ENCODE measurements around the gene SMTN. TPM values are rescaled to one million over a fixed set of nuclear protein-coding genes. Genes with fewer than 3 reads are reported as not detected.
A peak's percentile ranks its signal among the peaks of the same experiment; 100 is the strongest.

Gene SMTN
- total RNA-seq, 4 donors from 2014 or later: 173 to 294 (median 253) TPM

DNA sequence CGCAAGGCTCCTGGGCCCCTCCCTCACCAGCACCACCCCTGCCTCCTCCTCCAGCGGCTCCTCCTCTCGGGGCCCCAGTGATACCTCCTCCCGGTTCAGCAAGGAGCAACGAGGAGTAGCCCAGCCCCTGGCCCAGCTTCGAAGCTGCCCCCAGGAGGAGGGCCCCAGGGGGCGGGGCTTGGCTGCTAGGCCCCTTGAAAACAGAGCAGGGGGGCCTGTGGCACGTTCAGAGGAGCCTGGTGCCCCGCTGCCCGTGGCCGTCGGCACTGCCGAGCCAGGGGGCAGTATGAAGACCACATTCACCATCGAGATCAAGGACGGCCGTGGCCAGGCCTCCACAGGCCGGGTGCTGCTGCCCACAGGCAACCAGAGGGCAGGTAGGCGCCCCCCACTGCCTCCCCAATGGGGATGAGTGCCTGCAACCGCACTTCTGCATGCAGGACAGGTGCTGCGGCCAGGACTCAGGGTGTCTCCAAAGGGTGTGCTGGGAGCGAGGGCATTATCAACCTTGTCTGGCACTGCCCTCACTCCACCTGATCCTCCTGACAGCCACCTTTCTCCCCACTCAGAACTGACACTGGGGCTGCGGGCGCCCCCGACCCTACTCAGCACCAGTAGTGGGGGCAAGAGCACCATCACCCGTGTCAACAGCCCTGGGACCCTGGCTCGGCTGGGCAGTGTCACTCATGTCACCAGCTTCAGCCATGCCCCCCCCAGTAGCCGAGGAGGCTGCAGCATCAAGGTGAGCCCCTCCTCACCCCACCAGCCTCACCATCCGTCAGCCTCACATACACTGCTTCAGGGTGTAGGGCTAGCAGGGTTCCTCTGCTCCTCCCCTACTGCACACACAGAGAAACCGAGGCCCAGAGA lies 10.2 kb downstream of the SMTN start:
- Histone ChIP-seq H3K27ac (peak overlapping the region; percentile 61 to 99 (median 82)), H3K4me1 (peaks cover 0 to 51% (median 44%) of the 10 kb centered on the region in 4 donors), H3K27me3 (no peaks in the 10 kb centered on the region), H3K4me3 (peak overlapping the region in 1 of 4 donors; percentile 42), H3K9me3 (no peaks in the 10 kb centered on the region), H3K36me3 (peaks cover 4 to 88% (median 9%) of the 10 kb centered on the region in 3 donors)
- DNase-seq (ENCODE audit: low spot score in 2 of 2): no peak
- TF ChIP-seq POLR2A (IDR thresholded peaks at IDR 0.05) (no peak), EP300 (IDR thresholded peaks at IDR 0.05) (no peak), CTCF (IDR thresholded peaks at IDR 0.05) (no peak)
- WGBS, 2 donors: 66 to 71% methylated on average over 18 to 29 of the region's 29 CpGs

- Histone ChIP-seq H3K4me1 (peaks cover 0 to 43% (median 36%) of the 10 kb centered on the region in 4 donors), H3K4me3 (no peak overlapping the region), H3K9me3 (no peaks in the 10 kb centered on the region), H3K27me3 (no peaks in the 10 kb centered on the region), H3K36me3 (peaks cover 6 to 96% (median 16%) of the 10 kb centered on the region in 3 donors), H3K27ac (peak overlapping the region; percentile 42 to 99 (median 82))
- no peak for DNase-seq (ENCODE audit: low spot score in 2 of 2)
- TF ChIP-seq EP300 (IDR thresholded peaks at IDR 0.05): no peak
- no peak for TF ChIP-seq POLR2A (IDR thresholded peaks at IDR 0.05)
- TF ChIP-seq CTCF (IDR thresholded peaks at IDR 0.05): no peak
- WGBS, 2 donors: 87 to 92% methylated on average over 9 of the region's 9 CpGs
Observed at GRCh38 chr22:31092161-31092560, 11.0 kb downstream of the SMTN start.

GRCh38 chr22:31093086-31093850 lies 12.2 kb downstream of the SMTN start:
- H3K9me3 ChIP-seq: no peaks in the 10 kb centered on the region
- H3K4me3 ChIP-seq: no peak overlapping the region
- H3K4me1 ChIP-seq: peaks cover 0 to 42% (median 33%) of the 10 kb centered on the region in 4 donors
- H3K36me3 ChIP-seq: peaks cover 6 to 99% (median 17%) of the 10 kb centered on the region in 3 donors
- H3K27ac ChIP-seq: peak overlapping the region in 3 of 4 donors; percentile 42 to 99 (median 98)
- H3K27me3 ChIP-seq: no peaks in the 10 kb centered on the region
- TF ChIP-seq EP300 (IDR thresholded peaks at IDR 0.05) (no peak), POLR2A (IDR thresholded peaks at IDR 0.05) (no peak), CTCF (IDR thresholded peaks at IDR 0.05) (no peak)
- no peak for DNase-seq (ENCODE audit: low spot score in 2 of 2)
- WGBS, 2 donors: 36 to 74% methylated on average over 7 to 30 of the region's 33 CpGs

DNA sequence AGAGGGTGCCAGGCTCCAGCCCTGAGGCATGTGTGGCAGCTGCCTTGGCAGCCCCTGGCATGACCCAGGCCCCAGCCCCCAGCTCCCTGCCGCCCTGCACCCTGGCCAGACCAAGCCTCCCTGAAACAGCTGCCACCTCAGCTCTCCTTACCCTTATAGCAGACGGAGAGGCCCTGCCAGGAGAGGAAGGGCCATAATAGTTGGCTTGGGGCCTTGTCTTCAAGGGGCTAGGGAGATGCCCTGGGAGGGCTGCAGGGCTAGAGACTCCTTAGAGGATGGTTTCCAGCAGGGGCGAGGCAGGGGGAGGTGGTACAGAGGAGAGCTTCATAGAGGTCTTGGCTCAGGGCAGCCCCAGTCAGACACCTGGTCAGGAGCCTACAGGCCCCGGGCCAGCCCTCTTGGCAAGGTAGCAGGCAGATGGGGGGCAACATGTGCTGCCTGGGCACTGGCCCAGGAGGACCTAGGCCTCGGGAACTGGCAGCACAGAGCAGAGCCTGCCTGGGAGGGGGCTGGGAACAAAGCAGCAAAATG lies 13.0 kb downstream of the SMTN start:
- Histone ChIP-seq H3K4me1 (peaks cover 0 to 42% (median 34%) of the 10 kb centered on the region in 4 donors), H3K27ac (peak overlapping the region in 3 of 4 donors; percentile 42 to 99 (median 98)), H3K4me3 (no peak overlapping the region), H3K36me3 (peaks cover 6 to 99% (median 17%) of the 10 kb centered on the region in 3 donors), H3K9me3 (no peaks in the 10 kb centered on the region), H3K27me3 (no peaks in the 10 kb centered on the region)
- TF ChIP-seq EP300 (IDR thresholded peaks at IDR 0.05) (no peak), POLR2A (IDR thresholded peaks at IDR 0.05) (no peak), CTCF (IDR thresholded peaks at IDR 0.05) (no peak)
- DNase-seq (ENCODE audit: low spot score in 2 of 2): no peak
- 59 to 63% methylated on average over 5 of the region's 5 CpGs for WGBS, 2 donors

Measured in tibial nerve (tissue), 4 donors.